Ectodermal cell (in vitro differentiated cells): Measurements from ENCODE around the gene MSL1.

Experiments
- H3K27ac ChIP-seq: 2 replicates; pipeline ENCODE4 v1.7.0; 2013; ENCODE audit warnings: mild to moderate bottlenecking, low read depth, low read length; ENCODE audit not compliant: insufficient read depth, poor library complexity, severe bottlenecking
- H3K27me3 ChIP-seq: 2 replicates; pipeline ENCODE4 v1.7.0; 2013; ENCODE audit warnings: mild to moderate bottlenecking, low read length; ENCODE audit not compliant: insufficient read depth, control insufficient read depth, poor library complexity, severe bottlenecking
- H3K36me3 ChIP-seq: one replicate; pipeline ENCODE4 v1.7.0; 2013; ENCODE audit warnings: low read length; ENCODE audit not compliant: control insufficient read depth, insufficient read depth
- H3K4me1 ChIP-seq: one replicate; pipeline ENCODE4 v1.7.0; 2013; ENCODE audit warnings: low read length; ENCODE audit not compliant: control insufficient read depth, insufficient read depth
- H3K4me3 ChIP-seq: 2 replicates; pipeline ENCODE4 v1.7.0; 2013; ENCODE audit warnings: low read depth, low read length, control low read depth; ENCODE audit not compliant: insufficient read depth
- H3K9me3 ChIP-seq: 2 replicates; pipeline ENCODE4 v1.7.0; 2013; ENCODE audit warnings: mild to moderate bottlenecking, low read length, moderate library complexity; ENCODE audit not compliant: control insufficient read depth
- WGBS, 2 experiments: methylation state at CpG; one replicate each; pipeline ENCODE4 v1.1.7; 2013; ENCODE audit warnings: missing lambda C conversion rate in 2 of 2; 5-methylcytosine and 5-hydroxymethylcytosine counted together

The MSL1 gene

GRCh38 chr17:40177275-40177874 is 55.6 kb downstream of the MSL1 start, which contains the start of gene RAPGEFL1:
Gene RAPGEFL1, plus strand, starts transcription at chr17:40177470. Its CDS starts 392 bp downstream, at chr17:40177862.
- Histone ChIP-seq H3K27me3 (no peaks in the 10 kb centered on the region), H3K4me3 (peak within 1 kb of the TSS; percentile 39), H3K27ac (no peak within 1 kb of the TSS), H3K36me3 (peaks cover 9% of the 10 kb centered on the region), H3K4me1 (peaks cover 12% of the 10 kb centered on the region), H3K9me3 (no peaks in the 10 kb centered on the region)
- WGBS, 2 experiments, result 1% methylated on average over 57 of the region's 57 CpGs

GRCh38 chr17:40178021-40178601 is 56.3 kb downstream of the MSL1 start:
- 20 to 21% methylated on average over 46 of the region's 46 CpGs for WGBS, 2 experiments
- H3K27me3 ChIP-seq, result no peaks in the 10 kb centered on the region
- H3K36me3 ChIP-seq, result peaks cover 4% of the 10 kb centered on the region
- H3K9me3 ChIP-seq, result no peaks in the 10 kb centered on the region
- peak overlapping the region; percentile 39 for H3K4me3 ChIP-seq
- H3K27ac ChIP-seq, result no peak overlapping the region
- H3K4me1 ChIP-seq, result peaks cover 12% of the 10 kb centered on the region

- no peaks in the 10 kb centered on the region for H3K36me3 ChIP-seq
- peaks cover 12% of the 10 kb centered on the region for H3K4me1 ChIP-seq
- no peaks in the 10 kb centered on the region for H3K27me3 ChIP-seq
- no peaks in the 10 kb centered on the region for H3K9me3 ChIP-seq
- WGBS, 2 experiments, result 90 to 94% methylated on average over 7 of the region's 7 CpGs
- H3K4me3 ChIP-seq, result no peak overlapping the region
- H3K27ac ChIP-seq, result no peak overlapping the region
Observed at GRCh38 chr17:40178660-40179059, 56.9 kb downstream of the MSL1 start.

- Histone ChIP-seq H3K36me3 (no peaks in the 10 kb centered on the region), H3K27ac (no peak overlapping the region), H3K4me3 (no peak overlapping the region), H3K4me1 (peaks cover 12% of the 10 kb centered on the region), H3K27me3 (no peaks in the 10 kb centered on the region), H3K9me3 (no peaks in the 10 kb centered on the region)
- WGBS, 2 experiments, result 62 to 63% methylated on average over 6 of the region's 6 CpGs
Observed at GRCh38 chr17:40179923-40180659, 58.3 kb downstream of the MSL1 start.

GRCh38 chr17:40180694-40181093 is 58.9 kb downstream of the MSL1 start:
- no peak overlapping the region for H3K27ac ChIP-seq
- no peaks in the 10 kb centered on the region for H3K36me3 ChIP-seq
- H3K4me3 ChIP-seq, result no peak overlapping the region
- 80 to 84% methylated on average over 1 to 4 of the region's 5 CpGs for WGBS, 2 experiments
- H3K9me3 ChIP-seq, result no peaks in the 10 kb centered on the region
- peaks cover 9% of the 10 kb centered on the region for H3K4me1 ChIP-seq
- H3K27me3 ChIP-seq, result no peaks in the 10 kb centered on the region

- peaks cover 4% of the 10 kb centered on the region for H3K4me1 ChIP-seq
- WGBS, 2 experiments, result 92 to 94% methylated on average over 8 of the region's 8 CpGs
Observed at GRCh38 chr17:40181205-40181604, 59.4 kb downstream of the MSL1 start.

GRCh38 chr17:40182606-40183005 is 60.8 kb downstream of the MSL1 start:
- no peaks in the 10 kb centered on the region for H3K27me3 ChIP-seq
- H3K9me3 ChIP-seq, result no peaks in the 10 kb centered on the region
- no peaks in the 10 kb centered on the region for H3K4me1 ChIP-seq
- H3K4me3 ChIP-seq, result no peak overlapping the region
- H3K36me3 ChIP-seq, result no peaks in the 10 kb centered on the region
- H3K27ac ChIP-seq, result no peak overlapping the region
- WGBS, 2 experiments, result 95 to 97% methylated on average over 6 of the region's 6 CpGs

More at GRCh38 chr17:40181205-40181604, 59.4 kb downstream of the MSL1 start:
- Histone ChIP-seq H3K4me3 (no peak overlapping the region), H3K27ac (no peak overlapping the region), H3K9me3 (no peaks in the 10 kb centered on the region), H3K36me3 (no peaks in the 10 kb centered on the region), H3K27me3 (no peaks in the 10 kb centered on the region)
